ENCODE data around the gene WDHD1.
"Not testable (repeated sequence)": the region's sequence is repeated elsewhere in the genome, so short reads cannot be mapped to it uniquely, and the experiment has no call there.

Gene WDHD1

DNA sequence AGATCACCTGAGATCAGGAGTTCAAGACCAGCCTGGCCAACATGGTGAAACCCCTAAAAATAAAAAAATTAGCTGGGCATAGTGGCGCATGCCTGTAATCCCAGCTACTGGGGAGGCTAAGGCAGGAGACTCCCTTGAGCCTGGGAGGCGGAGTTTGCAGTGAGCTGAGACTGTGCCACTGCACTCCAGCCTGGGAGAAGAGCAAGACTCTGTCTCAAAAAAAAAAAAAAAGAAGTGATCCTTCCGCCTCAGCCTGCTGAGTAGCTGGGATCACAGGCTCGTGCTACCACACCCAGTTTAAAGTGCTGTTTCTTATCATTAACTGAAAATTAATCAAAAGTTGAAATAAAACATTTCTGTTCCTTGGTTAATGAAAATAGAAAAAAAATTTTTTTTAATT lies 117.9 kb downstream of the WDHD1 start:
- not testable (repeated sequence) for DNase-seq (ENCODE audit: low read depth)

- no peak for DNase-seq (ENCODE audit: low read depth)
Measured at GRCh38 chr14:54908190-54908589, 118.7 kb downstream of the WDHD1 start.

DNA sequence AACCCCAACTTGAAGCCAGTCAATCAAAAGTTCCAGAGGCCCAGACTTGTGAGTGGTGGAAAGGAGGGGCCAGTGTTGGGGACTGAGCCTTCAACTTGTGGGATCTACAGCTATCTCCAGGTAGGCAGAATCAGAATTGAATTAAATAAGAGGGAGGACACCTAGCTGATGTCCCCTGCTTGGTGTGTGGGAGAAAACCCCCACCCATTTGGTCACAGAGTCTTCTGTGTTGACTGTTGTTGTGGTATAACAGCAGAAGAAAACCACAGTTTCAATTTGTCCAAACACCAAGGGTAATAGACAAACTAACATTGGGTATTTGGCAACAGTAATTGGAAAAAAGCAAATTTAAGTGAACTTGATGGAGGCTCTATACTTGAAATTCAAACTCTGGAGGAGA lies 120.8 kb downstream of the WDHD1 start:
- no peak for DNase-seq (ENCODE audit: low read depth)

DNA sequence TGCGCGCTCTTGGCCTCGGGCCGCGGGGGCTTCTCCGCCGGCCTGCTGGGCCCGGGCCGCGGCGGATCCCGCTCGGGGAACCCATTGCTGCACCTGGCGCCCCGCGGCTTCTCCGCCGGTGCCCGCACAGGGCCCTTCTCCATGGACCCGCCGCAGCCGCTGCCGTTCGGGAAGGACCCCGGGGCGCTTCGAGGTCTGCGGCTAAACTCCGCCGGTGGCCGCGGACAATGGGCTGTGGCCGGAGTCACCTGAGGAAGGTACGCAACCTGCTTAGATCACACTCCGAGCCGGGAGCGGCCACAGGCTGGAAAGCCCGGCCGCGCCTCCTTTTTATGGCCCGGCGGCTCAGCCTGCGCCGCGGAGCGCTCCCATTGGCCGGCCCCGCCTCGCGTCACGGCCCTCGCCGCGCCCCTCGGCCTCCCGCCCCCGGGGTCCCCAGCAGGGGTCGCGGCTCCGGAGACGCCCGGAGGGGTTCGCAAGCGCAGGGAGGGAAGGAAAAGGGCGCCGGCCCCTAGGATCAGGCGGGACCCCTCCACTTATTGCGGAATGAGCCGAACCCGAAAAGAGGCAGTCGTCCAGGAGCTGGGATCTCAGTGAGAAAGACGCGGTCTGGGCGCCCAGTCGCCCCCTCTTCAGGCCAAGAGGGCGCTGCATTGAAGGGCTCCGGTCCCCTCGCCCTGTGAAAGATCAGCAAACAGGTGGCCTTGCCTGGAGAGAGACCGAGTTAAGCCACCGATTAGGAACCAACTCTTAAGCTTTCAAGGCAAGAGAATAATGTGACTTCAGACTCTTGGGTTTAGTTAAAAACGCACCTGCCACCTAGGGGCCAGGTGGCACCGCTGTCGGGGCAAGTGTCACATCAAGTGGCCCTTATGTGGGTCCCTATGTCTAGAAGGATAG lies 124.1 kb downstream of the WDHD1 start, which contains the start of gene GCH1:
TSS of gene GCH1 (minus strand) at position 306 of the 900 bp plus-strand sequence. CDS start at position 143, 163 bp downstream.
- DNase-seq (ENCODE audit: low read depth) = no peak

- no peak for DNase-seq (ENCODE audit: low read depth)
Measured at GRCh38 chr14:54902143-54902520, 124.8 kb downstream of the WDHD1 start.

DNA sequence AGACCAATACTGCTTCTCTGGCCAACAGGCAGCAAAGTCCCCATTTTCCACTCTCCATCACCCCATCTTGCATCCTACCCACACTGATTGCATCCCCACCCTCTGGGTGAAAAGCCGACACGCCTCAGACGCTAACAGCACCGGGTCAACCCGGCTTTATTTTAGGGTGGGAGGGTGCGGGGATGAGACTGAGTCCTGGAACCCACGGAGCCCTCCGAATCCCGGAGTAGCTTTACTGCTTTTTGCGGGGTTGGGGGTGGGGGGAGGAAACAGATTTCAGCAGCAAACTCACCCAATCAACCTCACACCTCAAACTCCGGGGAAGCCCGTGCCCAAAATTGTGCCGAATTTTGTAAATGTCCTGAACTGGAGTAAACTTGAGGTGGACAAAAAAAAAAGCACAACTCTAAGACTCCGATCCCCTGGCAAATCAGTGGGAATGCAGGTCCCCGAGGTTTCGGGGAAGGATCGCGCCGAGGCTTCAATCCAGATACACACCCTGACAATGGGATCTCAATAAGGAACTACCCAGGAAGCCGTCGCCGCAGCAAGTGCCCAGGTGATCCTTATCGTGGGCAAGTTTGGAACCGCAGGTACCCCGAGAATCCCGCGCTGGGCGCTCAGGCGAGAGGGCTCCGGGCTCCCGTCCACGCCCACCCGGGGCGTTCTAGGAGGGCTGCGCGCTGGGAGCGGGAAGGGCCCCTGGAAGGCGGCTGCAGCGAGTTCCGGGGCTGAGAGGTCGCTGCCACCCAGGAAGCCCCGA lies 125.3 kb downstream of the WDHD1 start:
- DNase-seq (ENCODE audit: low read depth) = no peak

GRCh38 chr14:54899573-54899972 lies 127.3 kb downstream of the WDHD1 start:
- DNase-seq (ENCODE audit: low read depth) = no peak

- not testable (repeated sequence) for DNase-seq (ENCODE audit: low read depth)
Measured at GRCh38 chr14:54897809-54898555, 128.9 kb downstream of the WDHD1 start.

DNA sequence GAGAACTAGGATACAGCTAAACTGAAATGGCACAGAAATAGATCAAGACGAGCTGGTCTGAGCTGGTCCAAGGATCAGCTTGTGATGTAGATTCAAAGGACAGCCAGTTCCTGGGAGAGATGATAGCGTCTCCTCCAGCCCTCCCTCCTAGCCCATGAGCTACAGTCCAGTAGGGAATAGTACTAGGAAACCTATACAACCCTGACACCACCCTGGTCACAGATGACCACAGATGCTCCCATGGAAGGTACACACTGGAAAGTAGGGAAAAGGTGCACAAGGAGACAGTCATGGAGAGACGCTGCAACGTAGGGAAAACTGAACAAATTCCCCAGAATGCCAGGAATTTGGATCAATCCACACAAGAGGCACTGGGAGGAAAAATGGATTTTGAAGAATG lies 131.2 kb downstream of the WDHD1 start:
- no peak for DNase-seq (ENCODE audit: low read depth)

- DNase-seq (ENCODE audit: low read depth) = no peak
Measured at GRCh38 chr14:54894995-54895394, 131.9 kb downstream of the WDHD1 start.

DNA sequence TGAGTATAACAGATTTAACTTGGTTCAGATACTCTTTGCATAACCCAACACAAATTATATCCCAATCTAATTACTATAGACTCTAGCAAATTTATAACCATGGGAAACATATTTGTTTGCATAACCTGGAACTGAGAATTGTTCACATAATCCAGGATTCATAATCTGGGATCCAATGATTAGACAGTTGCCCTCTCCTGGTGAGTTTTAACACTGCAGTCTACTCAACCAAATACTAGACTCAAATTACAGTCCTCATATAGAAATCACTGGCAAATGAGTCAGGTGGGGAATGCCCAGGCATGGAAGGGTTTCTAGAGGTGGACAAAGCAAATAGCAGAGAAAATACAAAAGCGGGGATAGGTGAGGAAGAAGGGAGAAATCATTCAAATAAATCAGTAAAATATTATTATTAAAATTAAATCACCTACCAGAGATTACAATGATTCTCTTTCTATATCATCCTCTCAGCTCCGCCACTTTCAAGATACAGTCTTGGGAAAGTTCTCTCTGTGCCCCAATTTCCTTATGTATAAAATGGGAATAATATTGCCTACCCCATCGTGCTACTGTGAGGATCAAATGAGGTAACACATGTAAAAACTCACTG lies 133.6 kb downstream of the WDHD1 start:
- DNase-seq (ENCODE audit: low read depth) = no peak

- DNase-seq (ENCODE audit: low read depth) = no peak
Measured at GRCh38 chr14:54891471-54892245, 135.2 kb downstream of the WDHD1 start.

DNA sequence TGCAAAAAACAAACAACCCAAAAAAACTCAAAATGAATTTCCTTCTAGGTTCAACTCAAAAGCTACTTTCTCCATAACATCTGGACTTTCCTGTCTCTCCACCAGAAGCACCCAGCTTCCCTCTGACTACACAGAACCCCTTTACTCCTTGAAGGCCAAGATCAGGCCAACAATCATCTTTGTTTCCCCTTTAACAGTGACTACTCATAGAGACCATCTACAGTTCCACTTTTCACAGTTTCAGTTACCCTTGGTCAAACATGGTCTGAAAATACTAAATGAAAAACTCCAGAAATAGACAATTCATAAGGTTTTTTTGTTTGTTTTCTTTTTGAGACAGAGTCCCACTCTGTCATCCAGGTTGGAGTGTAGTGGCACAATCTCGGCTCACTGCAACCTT lies 136.1 kb downstream of the WDHD1 start:
- no peak for DNase-seq (ENCODE audit: low read depth)

DNA sequence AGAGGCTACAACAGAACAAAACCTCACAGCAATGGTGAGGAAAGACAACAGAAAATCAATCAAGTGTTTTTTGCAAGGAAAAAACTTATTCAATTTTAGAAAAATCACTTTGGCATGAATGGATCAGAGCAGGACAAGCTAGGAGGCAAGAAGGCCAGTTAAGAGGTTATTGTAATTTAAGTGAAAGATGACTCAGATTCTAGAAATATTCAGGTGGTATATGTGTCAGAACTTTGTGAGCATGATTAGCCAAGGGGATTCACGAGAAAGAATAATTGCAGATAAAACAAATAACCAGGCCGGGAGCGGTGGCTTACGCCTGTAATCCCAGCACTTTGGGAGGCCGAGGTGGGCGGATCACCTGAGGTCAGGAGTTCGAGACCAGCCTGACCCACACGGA lies 137.0 kb downstream of the WDHD1 start:
- DNase-seq (ENCODE audit: low read depth) = no peak

Measured in fibroblast of the conjunctiva (primary cell).